ENCODE results near the gene BOC.

Gene BOC

GRCh38 chr3:113249111-113249510 is 37.8 kb downstream of the BOC start:
- peak; percentile 61 for DNase-seq (ENCODE audit: low read depth)

GRCh38 chr3:113249601-113250000 is 38.2 kb downstream of the BOC start:
- no peak for DNase-seq (ENCODE audit: low read depth)

- DNase-seq (ENCODE audit: low read depth), result no peak
Observed at GRCh38 chr3:113250566-113250965, 39.2 kb downstream of the BOC start.

GRCh38 chr3:113251817-113252216 is 40.5 kb downstream of the BOC start:
- no peak for DNase-seq (ENCODE audit: low read depth)

- DNase-seq (ENCODE audit: low read depth), result no peak
Observed at GRCh38 chr3:113252553-113252952, 41.2 kb downstream of the BOC start.

GRCh38 chr3:113253702-113254101 is 42.3 kb downstream of the BOC start:
- no peak for DNase-seq (ENCODE audit: low read depth)

GRCh38 chr3:113254171-113254947 is 43.0 kb downstream of the BOC start:
- no peak for DNase-seq (ENCODE audit: low read depth)

- no peak for DNase-seq (ENCODE audit: low read depth)
Observed at GRCh38 chr3:113255100-113255853, 43.9 kb downstream of the BOC start.

- no peak for DNase-seq (ENCODE audit: low read depth)
Observed at GRCh38 chr3:113255854-113256615, 44.7 kb downstream of the BOC start.

- no peak for DNase-seq (ENCODE audit: low read depth)
Observed at GRCh38 chr3:113258361-113258760, 47.0 kb downstream of the BOC start.

GRCh38 chr3:113259196-113259595 is 47.8 kb downstream of the BOC start:
- no peak for DNase-seq (ENCODE audit: low read depth)

- DNase-seq (ENCODE audit: low read depth), result no peak
Observed at GRCh38 chr3:113261063-113261625, 49.8 kb downstream of the BOC start.

GRCh38 chr3:113261626-113262303 is 50.4 kb downstream of the BOC start:
- no peak for DNase-seq (ENCODE audit: low read depth)

GRCh38 chr3:113262304-113262665 is 50.9 kb downstream of the BOC start:
- DNase-seq (ENCODE audit: low read depth), result no peak

- DNase-seq (ENCODE audit: low read depth), result no peak
Observed at GRCh38 chr3:113263020-113263419, 51.7 kb downstream of the BOC start.

GRCh38 chr3:113263778-113264177 is 52.4 kb downstream of the BOC start:
- DNase-seq (ENCODE audit: low read depth), result no peak

GRCh38 chr3:113264283-113265131 is 53.1 kb downstream of the BOC start:
- DNase-seq (ENCODE audit: low read depth), result no peak

- no peak for DNase-seq (ENCODE audit: low read depth)
Observed at GRCh38 chr3:113265231-113265630, 53.9 kb downstream of the BOC start.

- no peak for DNase-seq (ENCODE audit: low read depth)
Observed at GRCh38 chr3:113266738-113267137, 55.4 kb downstream of the BOC start.

GRCh38 chr3:113268311-113268710 is 57.0 kb downstream of the BOC start:
- DNase-seq (ENCODE audit: low read depth), result no peak

- no peak for DNase-seq (ENCODE audit: low read depth)
Observed at GRCh38 chr3:113268942-113269341, 57.6 kb downstream of the BOC start.

Data from HS-5 (cell line).